HepG2 (cell line): Measurements from ENCODE around the gene TBC1D4. TPM values are rescaled to one million over a fixed set of nuclear protein-coding genes. Genes with fewer than 3 reads are reported as not detected.

Experiments
- ATF1 ChIP-seq: IDR thresholded peaks from 2 replicates; pipeline ENCODE4 v1.6.1; 2016; ENCODE audit warnings: mild to moderate bottlenecking, control low read depth
- FOXA1 ChIP-seq, 2 experiments: fragments of 450-650 bp in 1 of 2; sonication (generic) in 1 of 2; formaldehyde crosslinking in 1 of 2; IDR thresholded peaks; 2 replicates each; pipeline versions ENCODE4 v1.4.0 to v1.6.1; 2016 to 2020; ENCODE audit warnings: missing genetic modification reagents in 1 of 2
- HNF1A ChIP-seq, 2 experiments: sonication (generic) in 1 of 2; formaldehyde crosslinking in 1 of 2; IDR thresholded peaks; 2 replicates each; pipeline versions ENCODE4 v1.4.0 to v1.6.1; 2016 to 2020; ENCODE audit warnings: borderline replicate concordance in 1 of 2, low read depth in 1 of 2, mild to moderate bottlenecking in 1 of 2, missing genetic modification reagents in 1 of 2
- HOMEZ ChIP-seq: IDR thresholded peaks from 2 replicates; pipeline ENCODE4 v1.6.1; 2016; ENCODE audit warnings: low read depth
- MED1 ChIP-seq: sonication (generic); formaldehyde crosslinking; IDR thresholded peaks from 2 replicates; pipeline ENCODE4 v1.4.0; 2020; ENCODE audit warnings: missing genetic modification reagents
- NCOR1 ChIP-seq: fragments of 200-600 bp; sonication (generic); IDR thresholded peaks from 2 replicates; pipeline ENCODE4 v1.7.0; 2017; ENCODE audit warnings: antibody characterized with exemption, low read length, borderline replicate concordance
- ONECUT2 ChIP-seq: sonication (generic); formaldehyde crosslinking; IDR thresholded peaks from 2 replicates; pipeline ENCODE4 v1.4.0; 2020; ENCODE audit warnings: missing genetic modification reagents
- POGZ ChIP-seq: sonication (generic); formaldehyde crosslinking; IDR thresholded peaks from 2 replicates; pipeline ENCODE4 v1.4.0; 2020; ENCODE audit warnings: mild to moderate bottlenecking, missing genetic modification reagents
- SIX4 ChIP-seq: sonication (generic); formaldehyde crosslinking; IDR thresholded peaks from 2 replicates; pipeline ENCODE4 v1.4.0; 2020; ENCODE audit warnings: missing genetic modification reagents
- ZNF317 ChIP-seq: sonication (generic); formaldehyde crosslinking; IDR thresholded peaks from 2 replicates; pipeline ENCODE4 v1.5.0; 2020; ENCODE audit warnings: mild to moderate bottlenecking, missing genetic modification reagents
- ZNF512B ChIP-seq: sonication (generic); formaldehyde crosslinking; IDR thresholded peaks from 2 replicates; pipeline ENCODE4 v1.5.1; 2020; ENCODE audit warnings: missing genetic modification reagents, mild to moderate bottlenecking, borderline replicate concordance
- ZNF644 ChIP-seq: IDR thresholded peaks from 2 replicates; pipeline ENCODE4 v1.6.1; 2016; ENCODE audit warnings: low read depth
- ZNF772 ChIP-seq: sonication (generic); formaldehyde crosslinking; IDR thresholded peaks from 2 replicates; pipeline ENCODE4 v1.5.0; 2020; ENCODE audit warnings: mild to moderate bottlenecking, missing genetic modification reagents
- ZSCAN12 ChIP-seq: sonication (generic); formaldehyde crosslinking; IDR thresholded peaks from 2 replicates; pipeline ENCODE4 v1.9.0; 2021; ENCODE audit warnings: mild to moderate bottlenecking, missing genetic modification reagents
- ZSCAN5A ChIP-seq: sonication (generic); formaldehyde crosslinking; IDR thresholded peaks from 2 replicates; pipeline ENCODE4 v1.8.0; 2022; ENCODE audit warnings: mild to moderate bottlenecking, missing genetic modification reagents, borderline replicate concordance
- polyA plus RNA-seq, 8 experiments: library from polyadenylated mRNA; depleted of rRNA in 3 of 8; stranded (reverse) in 7 of 8; unstranded in 1 of 8; fragments of >200 nt; fragmentation: Illumina TruSeq in 4 of 8; extraction: Trizol in 4 of 8; gene quantifications; 2 replicates each; pipeline versions ENCODE4 v1.2.1 to v1.2.3, GENCODE V29; 2011 to 2016; ENCODE audit warnings: low read depth in 4 of 8, missing spikeins in 1 of 8, mixed read lengths in 1 of 8; ENCODE audit not compliant: insufficient read depth in 1 of 8
- total RNA-seq, 5 experiments: library from RNA; depleted of rRNA; stranded (reverse); fragments of >200 nt; fragmentation: Illumina TruSeq; extraction: Trizol; gene quantifications; 2 replicates each; pipeline ENCODE4 v1.2.3, GENCODE V29; 2016; ENCODE audit warnings: low read depth in 1 of 5

TBC1D4 gene
- total and polyA plus RNA-seq, 2 of the 13 experiments (the other 11 are each of a cell fraction or from before 2014, with no cell fraction given), result 35.9 to 64.4 TPM

- peak; percentile 73 for TF ChIP-seq HNF1A (IDR thresholded peaks at IDR 0.05; ENCODE audit: low read depth)
- peak; percentile 68; the same call in 1 of the 2 replicates for TF ChIP-seq HNF1A (CRISPR knock-in tag; IDR thresholded peaks at IDR 0.05; ENCODE audit: borderline replicate concordance)
- TF ChIP-seq POGZ (CRISPR knock-in tag), result no peak
- TF ChIP-seq ZNF512B (CRISPR knock-in tag), result no peak
- TF ChIP-seq ZNF317 (CRISPR knock-in tag), result 0 out of 2 replicates have a peak, but pooled peaks have one; percentile 28
- no peak for TF ChIP-seq ZNF772
- no peak for TF ChIP-seq ZNF644
- TF ChIP-seq MED1 (CRISPR knock-in tag), result peak; percentile 45; the same call in 1 of the 2 replicates
- peak; percentile 76; the same call in 1 of the 2 replicates for TF ChIP-seq HOMEZ (CRISPR knock-in tag)
- no peak for TF ChIP-seq ATF1 (CRISPR knock-in tag)
- TF ChIP-seq SIX4, result no peak
- no peak for TF ChIP-seq FOXA1 (IDR thresholded peaks at IDR 0.05)
- peak; percentile 44; the same call in 1 of the 2 replicates for TF ChIP-seq FOXA1 (CRISPR knock-in tag; IDR thresholded peaks at IDR 0.05)
- TF ChIP-seq ZSCAN12 (CRISPR knock-in tag), result no peak
- TF ChIP-seq NCOR1, result no peak
- TF ChIP-seq ONECUT2 (CRISPR knock-in tag), result peak; percentile 46; the same call in 1 of the 2 replicates
- TF ChIP-seq ZSCAN5A (CRISPR knock-in tag), result no peak
These were observed 81.2 kb downstream of the TBC1D4 start (continued) for GRCh38 chr13:75400775-75401174.
